ENCODE results near the gene NFASC. TPM values are rescaled to one million over a fixed set of nuclear protein-coding genes. Genes with fewer than 3 reads are reported as not detected.

The NFASC gene
- total RNA-seq, 1 donor from 2014 or later = 3.8 TPM

- no peak overlapping the region for H3K27ac Mint-ChIP-seq (ENCODE audit: unreplicated experiment)
- peaks cover 1% of the 10 kb centered on the region for H3K27me3 Mint-ChIP-seq (ENCODE audit: unreplicated experiment)
- H3K36me3 Mint-ChIP-seq (ENCODE audit: low read depth, unreplicated experiment) = no peaks in the 10 kb centered on the region
- no peak overlapping the region for H3K4me3 Mint-ChIP-seq (ENCODE audit: unreplicated experiment)
- no peaks in the 10 kb centered on the region for H3K4me1 Mint-ChIP-seq (ENCODE audit: unreplicated experiment)
- DNase-seq (ENCODE audit: low spot score) = no peak
- no peaks in the 10 kb centered on the region for H3K9me3 Mint-ChIP-seq (ENCODE audit: unreplicated experiment)
- no peak for TF ChIP-seq CTCF (IDR thresholded peaks at IDR 0.05; ENCODE audit: unreplicated experiment)
These were observed 91.2 kb downstream of the NFASC start for GRCh38 chr1:204961765-204962419.

GRCh38 chr1:204962742-204963632, 92.3 kb downstream of the NFASC start:
- Mint-ChIP-seq H3K9me3 (ENCODE audit: unreplicated experiment) (no peaks in the 10 kb centered on the region), H3K4me1 (ENCODE audit: unreplicated experiment) (no peaks in the 10 kb centered on the region), H3K4me3 (ENCODE audit: unreplicated experiment) (no peak overlapping the region), H3K36me3 (ENCODE audit: low read depth, unreplicated experiment) (no peaks in the 10 kb centered on the region), H3K27ac (ENCODE audit: unreplicated experiment) (no peak overlapping the region), H3K27me3 (ENCODE audit: unreplicated experiment) (peaks cover 1% of the 10 kb centered on the region)
- DNase-seq (ENCODE audit: low spot score) = no peak
- TF ChIP-seq CTCF (IDR thresholded peaks at IDR 0.05; ENCODE audit: unreplicated experiment) = no peak

GRCh38 chr1:204967451-204967850, 96.8 kb downstream of the NFASC start:
- no peaks in the 10 kb centered on the region for H3K36me3 Mint-ChIP-seq (ENCODE audit: low read depth, unreplicated experiment)
- no peak for DNase-seq (ENCODE audit: low spot score)
- peaks cover 17% of the 10 kb centered on the region for H3K4me1 Mint-ChIP-seq (ENCODE audit: unreplicated experiment)
- H3K27me3 Mint-ChIP-seq (ENCODE audit: unreplicated experiment) = peaks cover 3% of the 10 kb centered on the region
- TF ChIP-seq CTCF (IDR thresholded peaks at IDR 0.05; ENCODE audit: unreplicated experiment) = no peak
- H3K9me3 Mint-ChIP-seq (ENCODE audit: unreplicated experiment) = no peaks in the 10 kb centered on the region
- no peak overlapping the region for H3K4me3 Mint-ChIP-seq (ENCODE audit: unreplicated experiment)
- no peak overlapping the region for H3K27ac Mint-ChIP-seq (ENCODE audit: unreplicated experiment)

- no peaks in the 10 kb centered on the region for H3K36me3 Mint-ChIP-seq (ENCODE audit: low read depth, unreplicated experiment)
- H3K27me3 Mint-ChIP-seq (ENCODE audit: unreplicated experiment) = peaks cover 1% of the 10 kb centered on the region
- TF ChIP-seq CTCF (IDR thresholded peaks at IDR 0.05; ENCODE audit: unreplicated experiment) = no peak
- no peaks in the 10 kb centered on the region for H3K9me3 Mint-ChIP-seq (ENCODE audit: unreplicated experiment)
- no peak overlapping the region for H3K4me3 Mint-ChIP-seq (ENCODE audit: unreplicated experiment)
- H3K27ac Mint-ChIP-seq (ENCODE audit: unreplicated experiment) = no peak overlapping the region
- H3K4me1 Mint-ChIP-seq (ENCODE audit: unreplicated experiment) = peaks cover 20% of the 10 kb centered on the region
- no peak for DNase-seq (ENCODE audit: low spot score)
These were observed 97.5 kb downstream of the NFASC start for GRCh38 chr1:204968135-204968534.

GRCh38 chr1:204968951-204969350, 98.3 kb downstream of the NFASC start:
- Mint-ChIP-seq H3K27me3 (ENCODE audit: unreplicated experiment) (peaks cover 1% of the 10 kb centered on the region), H3K4me1 (ENCODE audit: unreplicated experiment) (peaks cover 27% of the 10 kb centered on the region), H3K4me3 (ENCODE audit: unreplicated experiment) (no peak overlapping the region), H3K36me3 (ENCODE audit: low read depth, unreplicated experiment) (no peaks in the 10 kb centered on the region), H3K9me3 (ENCODE audit: unreplicated experiment) (no peaks in the 10 kb centered on the region), H3K27ac (ENCODE audit: unreplicated experiment) (no peak overlapping the region)
- DNase-seq (ENCODE audit: low spot score) = no peak
- no peak for TF ChIP-seq CTCF (IDR thresholded peaks at IDR 0.05; ENCODE audit: unreplicated experiment)

Measured in endothelial cell (in vitro differentiated cells).